Activated CD8-positive, alpha-beta memory T cell treated with anti-CD3 and anti-CD28 coated beads for 48 hours (primary cell): Measurements from ENCODE around the gene GRB14.

ENCODE experiments used
- DNase-seq, 3 experiments: peaks; one replicate each; pipeline ENCODE4 v3.0.0-alpha.2; 2020; ENCODE audit warnings: low read depth in 2 of 3, low spot score in 2 of 3

GRB14 gene

DNA sequence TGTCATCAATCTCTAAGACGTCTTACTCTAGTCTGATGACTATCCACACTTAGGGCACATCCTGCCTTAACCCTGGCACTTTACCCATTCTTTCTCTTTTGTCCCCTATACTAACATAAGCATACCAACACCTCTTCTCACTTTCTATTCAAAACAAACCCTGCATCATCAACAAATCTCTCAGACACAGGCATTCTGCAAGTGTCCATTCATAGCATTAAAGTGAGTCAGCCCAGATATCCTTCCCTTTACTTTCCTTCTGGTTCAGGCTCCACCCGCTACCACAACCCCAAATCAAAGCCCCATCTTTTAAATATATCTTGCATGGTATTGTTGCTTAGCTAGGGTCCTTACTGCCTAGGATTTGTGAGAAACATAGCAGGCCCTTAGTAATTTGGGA, 3.8 kb downstream of the GRB14 start:
- DNase-seq, result no peak

DNA sequence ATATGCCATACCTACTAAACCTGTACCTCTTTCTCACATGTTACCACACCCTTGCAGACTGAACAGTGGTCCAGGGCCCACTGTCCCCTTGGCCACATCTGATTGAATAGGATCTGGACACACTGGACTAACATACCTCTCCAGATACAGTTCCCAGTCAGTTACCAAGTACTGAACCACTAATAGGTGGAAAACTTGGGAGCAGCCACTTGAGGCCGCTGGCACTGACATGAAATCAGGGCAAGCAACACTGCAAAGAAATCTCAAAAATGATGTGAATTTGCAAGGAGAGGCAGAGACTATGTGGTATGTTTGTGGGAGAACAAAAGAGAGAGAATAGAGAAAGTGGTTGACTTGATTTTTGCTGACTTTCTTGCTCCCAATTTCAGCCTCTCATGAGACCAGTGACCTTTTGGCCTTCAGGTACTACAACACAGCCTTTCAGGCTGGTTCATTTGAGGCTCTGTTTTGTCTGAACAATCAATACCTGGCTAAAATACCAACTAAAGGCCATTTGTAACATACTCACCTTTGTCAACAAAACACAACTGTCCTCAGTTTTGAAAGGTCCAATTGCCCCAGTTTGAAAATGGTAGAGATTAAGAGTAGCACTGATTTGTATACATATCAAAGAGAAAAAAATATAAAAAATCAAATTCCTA, 7.8 kb downstream of the GRB14 start:
- DNase-seq, result no peak

DNA sequence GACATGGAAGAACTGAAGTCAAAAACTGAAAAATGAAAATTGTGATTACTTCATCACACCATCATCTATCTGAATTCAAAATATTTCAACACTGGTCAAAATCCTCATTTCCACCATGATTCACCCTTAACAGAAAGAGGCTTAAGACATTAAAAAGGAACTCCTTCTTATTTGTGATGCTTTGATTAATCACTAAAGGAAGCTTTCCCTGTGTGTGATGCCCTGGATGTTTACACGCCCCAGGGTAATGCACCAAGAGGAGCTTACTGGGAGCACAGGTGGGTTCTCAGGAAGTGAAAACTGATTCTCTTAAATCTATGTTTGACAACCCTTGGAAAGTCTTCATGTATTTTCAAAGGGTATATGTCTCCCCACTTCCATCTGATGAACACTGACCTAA, 11.5 kb downstream of the GRB14 start:
- no peak for DNase-seq

DNA sequence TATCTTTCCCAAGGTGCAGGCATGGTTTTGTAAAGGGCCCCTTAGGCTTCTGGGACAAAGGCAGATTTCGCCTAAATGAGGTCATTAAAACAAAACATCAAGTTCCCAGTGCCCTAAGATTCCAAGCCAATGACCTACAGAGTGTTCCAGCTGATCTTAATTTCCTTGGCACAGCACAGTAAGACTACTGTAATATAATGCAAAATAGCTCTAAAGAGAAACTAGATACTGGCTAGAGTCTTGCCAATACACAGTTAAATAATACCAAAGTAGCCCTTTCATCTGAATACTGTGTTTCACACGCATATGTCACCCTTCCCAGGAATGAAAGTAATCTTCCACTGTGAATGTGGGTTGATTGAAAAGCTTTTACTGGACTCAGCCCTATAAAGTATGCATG, 14.7 kb downstream of the GRB14 start:
- no peak for DNase-seq

GRCh38 chr2:164605295-164605694, 16.0 kb downstream of the GRB14 start:
- DNase-seq, result no peak

GRCh38 chr2:164600763-164601162, 20.5 kb downstream of the GRB14 start:
- DNase-seq, result no peak

GRCh38 chr2:164599954-164600589, 21.2 kb downstream of the GRB14 start:
- DNase-seq, result no peak

GRCh38 chr2:164597983-164598382, 23.3 kb downstream of the GRB14 start:
- no peak for DNase-seq

DNA sequence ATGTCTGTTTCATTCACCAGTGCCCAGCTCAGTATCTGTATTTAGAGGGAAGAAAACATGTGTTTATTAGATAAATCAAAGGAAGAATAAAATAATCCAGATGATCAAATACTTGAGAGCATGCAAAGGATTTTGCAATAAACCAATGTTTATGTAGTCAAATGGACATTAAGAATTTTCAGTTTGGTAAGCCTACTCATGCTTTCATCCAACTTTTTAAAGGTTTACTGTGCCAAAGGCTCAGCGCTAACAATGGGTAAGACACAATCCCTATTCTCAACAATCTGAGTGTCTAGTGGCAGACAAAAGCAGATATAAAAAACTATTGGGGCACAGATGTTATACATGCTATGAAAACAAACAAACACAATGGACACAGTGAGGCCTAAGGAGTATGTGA, 26.3 kb downstream of the GRB14 start:
- DNase-seq, result no peak

GRCh38 chr2:164593959-164594358, 27.3 kb downstream of the GRB14 start:
- DNase-seq, result no peak

GRCh38 chr2:164593541-164593940, 27.7 kb downstream of the GRB14 start:
- no peak for DNase-seq

GRCh38 chr2:164589522-164589921, 31.8 kb downstream of the GRB14 start:
- no peak for DNase-seq

DNA sequence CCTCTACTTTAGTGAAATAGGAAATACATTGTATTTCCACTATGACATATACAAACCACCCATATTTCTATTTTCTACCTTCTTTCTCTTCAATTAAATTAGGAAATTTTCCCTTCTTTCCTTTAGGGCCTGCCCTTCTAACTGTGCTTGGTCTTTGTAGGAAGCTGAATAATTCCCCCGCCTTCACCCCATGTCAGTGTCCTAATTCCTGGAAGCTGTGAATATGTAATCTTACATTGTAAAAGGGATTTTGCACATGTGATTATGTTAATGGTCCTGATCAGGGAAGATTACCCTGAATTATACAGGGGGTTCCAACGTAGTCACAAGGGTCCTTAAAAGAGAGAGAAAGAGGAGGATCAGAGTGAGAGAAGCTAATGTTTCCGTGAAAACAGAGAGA, 40.2 kb downstream of the GRB14 start:
- no peak for DNase-seq

DNA sequence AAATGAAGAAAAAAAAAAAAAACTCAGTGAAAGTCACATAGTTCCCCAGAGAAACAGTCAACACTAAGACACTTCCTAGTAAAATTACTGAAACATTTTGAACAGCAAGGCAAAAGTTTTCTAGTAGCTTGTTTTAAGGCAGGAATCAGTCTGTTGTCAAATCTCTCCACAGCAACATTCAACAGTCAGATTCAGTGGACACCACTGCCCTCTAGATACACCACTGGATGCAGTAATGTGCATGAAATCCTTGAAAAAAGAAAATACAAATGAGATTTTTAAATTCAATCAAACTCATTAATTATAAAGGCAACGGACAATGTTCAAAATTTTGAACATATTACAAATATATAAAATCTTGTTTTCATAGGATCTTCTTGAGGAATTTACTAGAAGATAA, 46.4 kb downstream of the GRB14 start:
- no peak for DNase-seq

GRCh38 chr2:164570475-164570874, 50.8 kb downstream of the GRB14 start:
- no peak for DNase-seq

GRCh38 chr2:164569378-164569777, 51.9 kb downstream of the GRB14 start:
- no peak for DNase-seq

- no peak for DNase-seq
Measured at GRCh38 chr2:164568317-164568716, 53.0 kb downstream of the GRB14 start.

- no peak for DNase-seq
Measured at GRCh38 chr2:164567335-164567989, 53.8 kb downstream of the GRB14 start.

- no peak for DNase-seq
Measured at GRCh38 chr2:164565359-164565758, 55.9 kb downstream of the GRB14 start.

GRCh38 chr2:164562666-164563065, 58.6 kb downstream of the GRB14 start:
- DNase-seq, result no peak

DNA sequence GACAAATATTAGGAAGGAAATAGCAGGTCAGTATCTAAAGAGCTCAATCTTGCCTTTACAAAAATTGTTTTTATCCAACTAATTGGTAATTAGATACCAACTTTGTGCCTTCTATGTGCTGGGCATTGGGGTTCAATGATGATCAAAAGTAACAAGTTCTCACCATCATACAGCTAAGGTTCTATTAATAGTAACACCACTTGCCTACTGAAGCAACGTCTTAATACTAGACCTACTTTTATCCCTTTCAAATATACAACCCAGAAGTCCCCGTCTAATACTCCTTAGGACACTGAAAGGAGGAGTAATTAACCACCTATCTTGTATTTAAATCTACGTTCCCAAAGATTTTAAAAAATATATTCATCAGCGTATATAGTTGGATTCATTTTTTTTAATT, 59.3 kb downstream of the GRB14 start:
- DNase-seq, result no peak

DNA sequence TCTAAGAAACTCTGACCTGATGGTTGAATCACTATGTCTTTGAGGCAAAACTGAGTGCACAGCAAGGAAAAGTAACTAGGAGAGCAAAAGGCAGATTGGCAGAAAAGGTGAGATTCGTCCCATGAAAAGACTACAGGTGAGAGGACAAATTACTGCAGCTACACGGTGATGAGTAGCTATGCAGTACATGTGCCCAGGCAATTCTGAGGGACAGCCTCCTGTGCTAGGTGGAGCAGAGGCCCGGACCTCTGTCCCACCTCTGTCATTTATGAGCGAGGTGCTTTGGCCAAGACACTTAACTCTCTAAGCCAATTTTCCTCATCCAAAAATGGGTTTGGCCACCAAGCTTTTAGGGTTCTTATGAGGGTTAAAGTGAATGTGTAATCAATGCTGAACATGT, 59.9 kb downstream of the GRB14 start:
- DNase-seq, result no peak

DNA sequence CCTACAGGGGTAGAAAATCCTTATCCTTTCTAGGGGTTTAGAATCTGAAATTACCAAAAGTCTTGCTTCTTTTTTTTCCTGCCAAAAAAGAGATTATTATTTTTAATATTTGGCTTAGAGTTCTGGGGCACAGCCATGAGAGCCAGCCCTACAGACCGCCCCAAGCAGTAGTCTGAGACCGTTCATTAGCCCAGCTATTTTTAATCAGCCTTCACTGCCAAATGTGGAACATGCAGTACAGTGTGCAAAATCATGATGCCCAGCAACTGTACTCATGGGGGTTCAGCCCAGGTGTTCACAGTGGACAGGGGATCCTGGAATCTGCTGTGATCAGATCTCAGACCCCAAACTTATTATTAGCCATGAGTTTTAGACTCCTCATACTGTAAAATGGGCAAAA, 60.4 kb downstream of the GRB14 start:
- no peak for DNase-seq
